Astrocyte of the cerebellum (primary cell): ENCODE measurements around the gene RPS6KA5.
A peak's percentile ranks its signal among the peaks of the same experiment; 100 is the strongest.

Experiments
- DNase-seq: peaks from one replicate; pipeline ENCODE4 v3.0.0-alpha.2; 2011; ENCODE audit warnings: low read depth
- H3K4me3 ChIP-seq: 2 replicates; pipeline ENCODE4 v1.5.1; 2011; ENCODE audit warnings: mild to moderate bottlenecking, low read depth, low read length, moderate library complexity
- CTCF ChIP-seq: IDR thresholded peaks from 2 replicates; pipeline ENCODE4 v1.5.1; 2012; ENCODE audit warnings: low read length, low read depth, moderate library complexity, mild to moderate bottlenecking; ENCODE audit errors: missing control alignments
- in situ Hi-C: cut with HindIII; loops from 2 replicates; pipeline ENCODE4 v1.10.0; 2017; ENCODE audit warnings: low sequenced_read_pairs

Gene RPS6KA5

GRCh38 chr14:90816681-90817436 is 243.6 kb downstream of the RPS6KA5 start:
- no peak for TF ChIP-seq CTCF
- no peak for DNase-seq
- in situ Hi-C loops: no loop called here
- H3K4me3 ChIP-seq: no peak overlapping the region

- no peak for DNase-seq
- peak within 1 kb of the TSS; percentile 63 for H3K4me3 ChIP-seq
- in situ Hi-C loops: no loop called here
These were observed 244.4 kb downstream of the RPS6KA5 start, which contains the start of gene TTC7B for GRCh38 chr14:90815822-90816662. TSS of gene TTC7B (minus strand) at chr14:90816430. CDS start at chr14:90816295, 135 bp downstream.

GRCh38 chr14:90815572-90815821 is 244.9 kb downstream of the RPS6KA5 start:
- H3K4me3 ChIP-seq: peak overlapping the region; percentile 63
- TF ChIP-seq CTCF: no peak
- DNase-seq: no peak
- in situ Hi-C loops: no loop called here

More at GRCh38 chr14:90815822-90816662, 244.4 kb downstream of the RPS6KA5 start, which contains the start of gene TTC7B:
- peak; percentile 28 for TF ChIP-seq CTCF

GRCh38 chr14:90814806-90815571 is 245.5 kb downstream of the RPS6KA5 start:
- H3K4me3 ChIP-seq: peak overlapping the region; percentile 63
- no peak for TF ChIP-seq CTCF
- in situ Hi-C loops: no loop called here
- DNase-seq: no peak

GRCh38 chr14:90813442-90813841 is 247.0 kb downstream of the RPS6KA5 start:
- no peak for TF ChIP-seq CTCF
- in situ Hi-C loops: no loop called here
- DNase-seq: no peak
- no peak overlapping the region for H3K4me3 ChIP-seq

GRCh38 chr14:90812109-90812508 is 248.3 kb downstream of the RPS6KA5 start:
- no peak for TF ChIP-seq CTCF
- in situ Hi-C loops: no loop called here
- DNase-seq: no peak
- H3K4me3 ChIP-seq: no peak overlapping the region
